ENCODE measurements around the gene GPSM1. TPM values are rescaled to one million over a fixed set of nuclear protein-coding genes. Genes with fewer than 3 reads are reported as not detected.

Gene GPSM1
- total and polyA plus RNA-seq, 2 donors (not counting 1 experiment from before 2014, with no cell fraction given): 2.4 to 6.3 TPM

DNA sequence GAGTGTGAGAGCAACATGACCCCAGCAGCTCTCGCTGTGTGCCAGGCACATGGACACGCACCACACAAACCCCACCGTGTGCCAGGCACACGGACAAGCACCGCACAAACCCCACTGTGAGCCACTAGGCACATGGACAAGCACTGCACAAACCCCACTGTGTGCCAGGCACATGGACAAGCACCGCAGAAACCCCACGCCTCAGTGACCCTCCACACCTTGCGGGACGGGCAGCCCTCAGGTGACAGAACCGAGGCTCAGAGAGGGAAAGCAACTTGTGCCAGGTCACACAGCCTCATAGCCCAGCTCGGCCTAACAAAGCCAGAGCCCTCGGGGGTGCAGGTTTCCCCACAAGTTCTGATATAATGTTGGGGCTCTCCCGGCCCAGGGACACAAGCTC is 2.0 kb upstream of the GPSM1 start:
- no peaks in the 10 kb centered on the region for H3K9me3 Mint-ChIP-seq (ENCODE audit: insufficient read depth)
- Histone ChIP-seq H3K79me2 (ENCODE audit: control insufficient read depth, insufficient read depth, low read length) (peaks cover 6% of the 10 kb centered on the region), H3K9me3 (ENCODE audit: control extremely low read depth in 1 of 3, control insufficient read depth in 2 of 3, insufficient read depth in 1 of 3, low read length in 2 of 3) (no peaks in the 10 kb centered on the region), H3K4me2 (replicated peaks; ENCODE audit: low read depth, low read length, poor library complexity, severe bottlenecking) (no peak overlapping the region), H3K9ac (ENCODE audit: low read length) (no peak overlapping the region), H4K20me1 (ENCODE audit: control insufficient read depth, insufficient read depth, low read length, poor library complexity, severe bottlenecking) (no peaks in the 10 kb centered on the region), H3K36me3 (replicated peaks in 1 of 2; ENCODE audit: control extremely low read depth in 1 of 2, control insufficient read depth in 1 of 2, extremely low read depth in 1 of 2, insufficient read depth in 2 of 2, low read length in 1 of 2) (no peaks in the 10 kb centered on the region), H2AFZ (ENCODE audit: insufficient read depth, low read depth, low read length, poor library complexity, severe bottlenecking) (no peak overlapping the region), H3K27ac (ENCODE audit: low read length in 2 of 2) (no peak overlapping the region), H3K4me1 (ENCODE audit: control insufficient read depth in 2 of 2, insufficient read depth in 2 of 2, low read length in 2 of 2) (peaks cover 22 to 31% of the 10 kb centered on the region in 2 donors), H3K27me3 (replicated peaks in 1 of 4; ENCODE audit: control extremely low read depth in 1 of 4, control insufficient read depth in 3 of 4, insufficient read depth in 4 of 4, low read length in 3 of 4) (peaks cover 0 to 27% (median 12%) of the 10 kb centered on the region in 4 experiments), H3K4me3 (ENCODE audit: control extremely low read depth in 1 of 5, extremely low read depth in 1 of 5, insufficient read depth in 1 of 5, low read depth in 2 of 5, low read length in 4 of 5) (no peak overlapping the region)
- TF ChIP-seq EZH2 (IDR thresholded peaks at IDR 0.05; ENCODE audit: borderline replicate concordance, insufficient read depth, low read depth, low read length, poor library complexity, severe bottlenecking): no peak
- TF ChIP-seq, protein P1, sequence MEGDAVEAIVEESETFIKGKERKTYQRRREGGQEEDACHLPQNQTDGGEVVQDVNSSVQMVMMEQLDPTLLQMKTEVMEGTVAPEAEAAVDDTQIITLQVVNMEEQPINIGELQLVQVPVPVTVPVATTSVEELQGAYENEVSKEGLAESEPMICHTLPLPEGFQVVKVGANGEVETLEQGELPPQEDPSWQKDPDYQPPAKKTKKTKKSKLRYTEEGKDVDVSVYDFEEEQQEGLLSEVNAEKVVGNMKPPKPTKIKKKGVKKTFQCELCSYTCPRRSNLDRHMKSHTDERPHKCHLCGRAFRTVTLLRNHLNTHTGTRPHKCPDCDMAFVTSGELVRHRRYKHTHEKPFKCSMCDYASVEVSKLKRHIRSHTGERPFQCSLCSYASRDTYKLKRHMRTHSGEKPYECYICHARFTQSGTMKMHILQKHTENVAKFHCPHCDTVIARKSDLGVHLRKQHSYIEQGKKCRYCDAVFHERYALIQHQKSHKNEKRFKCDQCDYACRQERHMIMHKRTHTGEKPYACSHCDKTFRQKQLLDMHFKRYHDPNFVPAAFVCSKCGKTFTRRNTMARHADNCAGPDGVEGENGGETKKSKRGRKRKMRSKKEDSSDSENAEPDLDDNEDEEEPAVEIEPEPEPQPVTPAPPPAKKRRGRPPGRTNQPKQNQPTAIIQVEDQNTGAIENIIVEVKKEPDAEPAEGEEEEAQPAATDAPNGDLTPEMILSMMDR (IDR thresholded peaks at IDR 0.05): no peak
- DNase-seq (no peak), ATAC-seq (ENCODE audit: low read depth) (no peak)
- no peak overlapping the region for H3K4me3 Mint-ChIP-seq
- intact Hi-C loops (cut with micrococcal nuclease): no loop called here
- POLR2A ChIA-PET: no interaction called here
- peaks cover 8% of the 10 kb centered on the region for H3K27me3 Mint-ChIP-seq
- H3K4me1 Mint-ChIP-seq: peaks cover 7% of the 10 kb centered on the region
- CTCF ChIA-PET: no interaction called here
- WGBS (ENCODE audit: insufficient coverage): 90% methylated on average over 13 of the region's 13 CpGs
- no peak overlapping the region for H3K27ac Mint-ChIP-seq

DNA sequence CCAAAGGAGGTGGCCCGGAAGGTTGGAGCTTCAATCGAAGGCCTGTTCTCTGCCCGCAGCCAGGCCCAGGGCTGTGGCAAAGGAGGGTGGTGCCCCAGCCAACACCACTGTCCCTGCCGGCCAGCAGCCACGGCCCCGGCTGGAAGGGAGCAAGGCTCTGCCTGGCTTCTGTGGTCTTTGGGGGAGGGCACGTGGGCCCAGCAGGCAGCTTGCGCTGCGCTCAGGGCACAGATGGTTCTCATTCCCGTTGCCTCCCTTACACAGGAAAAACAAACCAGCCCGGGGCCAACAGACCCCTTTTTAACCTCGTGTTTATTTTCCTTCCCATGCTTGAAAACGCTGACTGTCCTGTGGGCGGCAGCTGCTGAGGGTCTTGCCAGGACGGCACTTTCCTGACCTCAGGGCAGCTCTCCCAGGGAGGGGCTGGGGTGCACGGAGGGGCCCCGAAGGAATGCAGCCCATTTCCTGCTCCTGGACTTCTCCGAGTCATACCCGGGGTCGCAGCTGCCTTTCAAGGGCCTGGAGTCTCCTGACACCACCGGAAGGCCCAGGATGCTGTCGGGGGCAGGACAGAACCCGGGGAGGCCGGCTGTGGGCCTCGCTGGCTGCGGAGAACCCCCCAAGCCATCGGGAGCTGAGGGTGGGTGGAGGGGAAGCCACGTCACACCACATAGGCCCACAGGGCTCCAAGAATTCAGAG is 1.1 kb upstream of the GPSM1 start:
- H3K79me2 ChIP-seq (ENCODE audit: control insufficient read depth, insufficient read depth, low read length): peaks cover 8% of the 10 kb centered on the region
- Mint-ChIP-seq H3K27ac (no peak overlapping the region), H3K27me3 (peaks cover 8% of the 10 kb centered on the region), H3K4me3 (no peak overlapping the region), H3K9me3 (ENCODE audit: insufficient read depth) (no peaks in the 10 kb centered on the region), H3K4me1 (peaks cover 7% of the 10 kb centered on the region)
- H4K20me1 ChIP-seq (ENCODE audit: control insufficient read depth, insufficient read depth, low read length, poor library complexity, severe bottlenecking): no peaks in the 10 kb centered on the region
- CTCF ChIA-PET: no interaction called here
- peak overlapping the region; percentile 56 for H2AFZ ChIP-seq (ENCODE audit: insufficient read depth, low read depth, low read length, poor library complexity, severe bottlenecking)
- H3K4me2 ChIP-seq (replicated peaks; ENCODE audit: low read depth, low read length, poor library complexity, severe bottlenecking): peak overlapping the region; percentile 74
- no peak overlapping the region for H3K27ac ChIP-seq (ENCODE audit: low read length in 2 of 2)
- DNase-seq (no peak), ATAC-seq (ENCODE audit: low read depth) (no peak)
- H3K27me3 ChIP-seq (replicated peaks in 1 of 4; ENCODE audit: control extremely low read depth in 1 of 4, control insufficient read depth in 3 of 4, insufficient read depth in 4 of 4, low read length in 3 of 4): peaks cover 0 to 27% (median 12%) of the 10 kb centered on the region in 4 experiments
- TF ChIP-seq, protein P1 (IDR thresholded peaks at IDR 0.05): no peak
- TF ChIP-seq EZH2 (IDR thresholded peaks at IDR 0.05; ENCODE audit: borderline replicate concordance, insufficient read depth, low read depth, low read length, poor library complexity, severe bottlenecking): no peak
- no peak overlapping the region for H3K9ac ChIP-seq (ENCODE audit: low read length)
- intact Hi-C loops (cut with micrococcal nuclease): no loop called here
- no peaks in the 10 kb centered on the region for H3K9me3 ChIP-seq (ENCODE audit: control extremely low read depth in 1 of 3, control insufficient read depth in 2 of 3, insufficient read depth in 1 of 3, low read length in 2 of 3)
- WGBS (ENCODE audit: insufficient coverage): 5% methylated on average over 23 of the region's 28 CpGs
- H3K4me3 ChIP-seq (ENCODE audit: control extremely low read depth in 1 of 5, extremely low read depth in 1 of 5, insufficient read depth in 1 of 5, low read depth in 2 of 5, low read length in 4 of 5): peak overlapping the region in 1 of 5 experiments; percentile 44
- no peaks in the 10 kb centered on the region for H3K36me3 ChIP-seq (replicated peaks in 1 of 2; ENCODE audit: control extremely low read depth in 1 of 2, control insufficient read depth in 1 of 2, extremely low read depth in 1 of 2, insufficient read depth in 2 of 2, low read length in 1 of 2)
- POLR2A ChIA-PET: interaction anchor here (0.7 kb wide), 2 partner anchors 11 to 18 kb away, joined by 3 to 5 read pairs; no protein-coding TSS in a partner anchor
- H3K4me1 ChIP-seq (ENCODE audit: control insufficient read depth in 2 of 2, insufficient read depth in 2 of 2, low read length in 2 of 2): peaks cover 22 to 31% of the 10 kb centered on the region in 2 donors

Measured in B cell (primary cell).